HG03378 (cell line): ENCODE measurements around the gene MMP11.

Experiments used
- ATAC-seq: cut with Tn5 transposase; IDR thresholded peaks from one replicate; pipeline ENCODE4 v1.9.1; 2021; ENCODE audit warnings: mild to moderate bottlenecking, moderate library complexity; ENCODE audit not compliant: unreplicated experiment

Gene MMP11

DNA sequence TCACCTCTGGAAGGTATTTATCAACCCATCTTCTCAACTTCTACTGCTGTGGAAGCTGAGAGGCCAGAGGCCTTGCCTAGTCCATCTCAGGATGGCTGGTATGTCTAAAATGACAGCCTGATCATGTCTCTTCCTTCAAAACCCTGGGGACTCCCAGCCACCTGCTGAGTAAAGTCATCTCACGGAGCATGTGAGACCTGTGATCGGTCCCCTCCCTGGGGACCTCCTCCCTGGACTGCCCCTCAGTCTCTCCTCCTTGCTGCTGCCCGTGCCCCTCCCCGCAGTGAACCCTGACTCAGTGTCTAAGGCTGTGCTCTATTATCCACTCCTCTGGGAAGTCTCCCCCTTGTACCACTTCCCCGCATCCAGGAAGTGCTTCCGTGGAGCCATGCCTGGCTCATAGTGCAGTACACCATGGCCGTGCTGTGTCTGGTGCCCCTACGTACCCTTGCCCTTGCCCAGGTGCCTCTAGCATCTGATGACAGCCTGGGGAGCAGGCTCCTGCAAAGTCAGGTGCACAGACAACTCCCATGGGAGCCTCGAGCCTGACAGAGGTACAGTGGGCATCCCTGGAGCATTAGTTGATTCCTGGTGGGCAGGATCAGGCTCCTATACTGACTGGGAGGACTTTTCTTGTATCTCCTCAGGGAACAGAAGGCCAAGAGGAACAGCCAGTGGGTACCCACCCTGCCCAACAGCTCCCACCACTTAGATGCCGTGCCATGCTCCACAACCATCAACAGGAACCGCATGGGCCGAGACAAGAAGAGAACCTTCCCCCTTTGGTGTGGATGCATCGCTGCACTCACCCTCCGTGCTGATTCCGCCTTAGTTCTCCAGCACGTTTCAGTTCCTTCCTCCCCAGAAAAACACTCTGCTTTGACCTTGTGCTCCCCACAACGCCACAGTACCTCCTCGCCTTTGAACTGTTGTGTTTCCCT is 27.9 kb downstream of the MMP11 start:
- peak; percentile 60 for ATAC-seq

DNA sequence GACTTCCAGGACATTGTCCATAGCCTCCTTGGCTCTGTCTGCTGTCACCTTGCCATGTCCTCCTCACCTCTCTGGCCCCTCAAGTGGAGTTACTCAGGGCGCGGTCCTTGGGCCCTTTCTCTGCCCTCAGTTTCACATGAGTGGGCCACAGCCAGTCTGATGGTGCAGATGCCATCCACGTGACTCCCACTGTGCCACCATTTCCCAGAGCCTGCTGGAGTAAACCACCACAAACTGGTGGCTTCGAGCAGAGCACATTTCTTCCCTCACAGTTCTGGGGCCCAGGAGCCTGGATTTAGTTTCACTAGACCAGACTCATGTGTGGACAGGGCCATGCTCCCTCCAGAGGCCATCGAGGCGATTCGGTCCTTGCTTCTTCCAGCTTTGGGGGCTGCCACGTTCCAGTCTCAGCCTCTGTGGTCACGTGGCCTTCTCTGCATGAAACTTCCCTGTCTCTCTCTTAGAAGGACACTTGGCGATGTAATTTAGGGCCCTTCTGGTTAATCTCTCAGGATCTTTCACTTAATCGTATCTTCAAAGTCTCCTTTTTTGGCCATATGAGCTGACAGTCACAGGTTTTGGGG is 28.7 kb downstream of the MMP11 start:
- no peak for ATAC-seq

GRCh38 chr22:23801886-23802377 is 29.3 kb downstream of the MMP11 start:
- no peak for ATAC-seq

- no peak for ATAC-seq
These were observed 30.6 kb downstream of the MMP11 start for GRCh38 chr22:23803001-23803819.

DNA sequence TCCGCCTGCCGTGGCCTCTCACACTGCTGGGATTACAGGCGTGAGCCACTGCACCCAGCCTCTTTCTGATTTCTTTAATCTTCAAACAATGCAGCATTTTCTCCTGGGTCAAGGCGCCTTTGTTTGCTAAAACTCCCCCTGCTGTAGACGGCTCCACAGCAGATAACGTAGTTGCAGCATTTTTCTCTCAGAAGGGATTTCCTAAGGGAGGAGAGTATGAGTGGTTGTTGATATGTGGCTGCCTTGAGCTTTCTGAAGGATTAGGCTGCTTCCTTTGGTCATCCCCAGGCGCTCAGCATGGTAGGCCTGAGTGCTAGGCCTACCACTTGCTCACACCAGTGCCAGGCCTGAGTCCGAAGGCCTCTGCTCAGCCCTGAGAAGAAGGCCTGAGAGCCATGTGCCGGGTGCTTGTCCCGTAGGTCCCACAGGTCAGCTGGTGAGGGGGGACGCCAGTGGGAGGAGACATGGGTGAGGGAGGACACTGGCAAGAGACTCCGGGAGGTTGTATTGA is 32.2 kb downstream of the MMP11 start:
- ATAC-seq = no peak

DNA sequence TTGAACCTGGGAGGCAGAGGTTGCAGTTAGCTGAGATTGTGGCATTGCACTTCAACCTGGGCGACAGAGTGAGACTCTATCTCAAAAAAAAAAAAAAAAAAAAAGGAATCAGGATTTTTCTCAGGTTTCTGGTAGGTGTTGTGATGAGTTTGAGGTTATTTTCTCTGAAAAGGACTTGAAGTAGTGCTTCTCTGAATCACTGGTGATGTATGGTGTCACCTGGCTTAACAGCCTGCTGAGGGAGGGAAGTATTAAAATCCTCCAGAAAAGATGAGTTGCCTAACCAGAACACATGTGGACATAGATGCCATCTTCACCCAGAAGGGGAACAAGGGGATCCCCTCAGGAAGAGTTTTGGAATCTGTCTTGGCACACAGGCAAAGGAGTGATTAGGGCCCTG is 34.2 kb downstream of the MMP11 start:
- ATAC-seq = no peak

DNA sequence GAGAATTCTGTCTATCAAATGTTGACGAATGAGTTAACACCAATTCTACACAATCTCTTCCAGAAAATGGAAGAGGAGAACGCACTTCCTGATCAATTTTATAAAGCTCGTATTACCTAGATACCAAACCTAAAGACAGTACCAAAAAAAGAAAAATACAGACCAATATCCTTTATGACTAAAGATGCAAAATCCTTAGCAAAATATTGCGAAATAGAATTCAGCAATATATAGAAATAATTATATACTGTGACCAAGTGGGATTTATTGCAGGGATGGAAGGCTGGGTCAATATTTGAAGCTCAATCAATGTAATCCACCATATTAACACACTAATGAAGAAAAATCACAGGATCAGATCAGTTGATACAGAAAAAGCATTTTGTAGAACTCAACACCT is 39.7 kb downstream of the MMP11 start:
- no peak for ATAC-seq

- no peak for ATAC-seq
These were observed 43.0 kb downstream of the MMP11 start for GRCh38 chr22:23815541-23816155.

- ATAC-seq = no peak
These were observed 43.7 kb downstream of the MMP11 start for GRCh38 chr22:23816156-23816976.

DNA sequence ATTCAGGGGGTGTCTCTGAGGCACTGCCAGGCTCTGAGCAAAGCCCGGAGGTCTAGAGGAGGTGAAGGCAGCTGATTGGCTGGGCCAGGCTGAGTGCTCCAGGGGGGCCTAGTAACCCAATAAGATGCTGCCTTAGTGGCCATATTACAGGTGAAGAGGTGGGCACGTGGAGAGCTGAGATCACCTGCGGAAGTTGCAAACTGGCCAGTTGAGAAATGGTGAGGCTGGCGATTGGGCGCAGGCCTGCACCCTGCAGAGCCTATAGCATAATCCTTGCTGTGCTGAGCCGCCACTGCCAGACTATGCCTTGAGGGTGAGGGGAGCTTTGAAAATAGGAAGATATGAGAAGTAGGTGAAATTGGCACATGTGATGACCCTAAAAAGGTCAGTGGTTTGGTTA is 44.5 kb downstream of the MMP11 start:
- no peak for ATAC-seq

GRCh38 chr22:23818541-23818940 is 45.9 kb downstream of the MMP11 start:
- no peak for ATAC-seq

- no peak for ATAC-seq
These were observed 48.1 kb downstream of the MMP11 start for GRCh38 chr22:23820748-23821211.

DNA sequence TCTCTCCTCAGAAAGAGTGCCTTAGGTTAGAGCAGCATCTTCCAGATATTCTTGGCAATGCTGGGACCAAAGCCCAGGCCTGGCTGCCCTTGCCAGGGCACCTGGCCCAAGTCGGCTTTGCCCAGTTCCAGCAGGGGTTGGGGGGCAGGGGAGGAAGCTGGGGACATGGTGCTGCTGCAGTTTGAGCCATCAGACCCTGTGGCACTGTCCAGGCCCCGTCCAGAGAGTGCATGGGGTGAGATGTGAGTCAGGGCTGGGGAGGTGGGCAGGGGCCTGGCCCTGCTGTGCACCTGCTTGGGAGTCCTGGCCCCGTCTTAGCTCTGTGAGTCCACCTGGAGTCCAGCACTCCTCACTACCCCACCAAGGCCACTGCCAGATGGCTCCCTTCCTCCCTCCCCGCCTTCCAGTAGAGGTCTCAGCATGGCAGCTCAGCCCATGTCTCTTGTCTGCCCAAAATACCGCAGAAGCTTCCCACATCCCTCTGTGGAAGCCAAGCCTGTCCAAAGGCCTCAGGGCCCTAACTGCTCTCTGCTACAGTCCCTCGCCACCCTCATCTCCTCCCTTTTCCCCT is 49.5 kb downstream of the MMP11 start:
- ATAC-seq = no peak

GRCh38 chr22:23823331-23823791 is 50.7 kb downstream of the MMP11 start:
- ATAC-seq = no peak

DNA sequence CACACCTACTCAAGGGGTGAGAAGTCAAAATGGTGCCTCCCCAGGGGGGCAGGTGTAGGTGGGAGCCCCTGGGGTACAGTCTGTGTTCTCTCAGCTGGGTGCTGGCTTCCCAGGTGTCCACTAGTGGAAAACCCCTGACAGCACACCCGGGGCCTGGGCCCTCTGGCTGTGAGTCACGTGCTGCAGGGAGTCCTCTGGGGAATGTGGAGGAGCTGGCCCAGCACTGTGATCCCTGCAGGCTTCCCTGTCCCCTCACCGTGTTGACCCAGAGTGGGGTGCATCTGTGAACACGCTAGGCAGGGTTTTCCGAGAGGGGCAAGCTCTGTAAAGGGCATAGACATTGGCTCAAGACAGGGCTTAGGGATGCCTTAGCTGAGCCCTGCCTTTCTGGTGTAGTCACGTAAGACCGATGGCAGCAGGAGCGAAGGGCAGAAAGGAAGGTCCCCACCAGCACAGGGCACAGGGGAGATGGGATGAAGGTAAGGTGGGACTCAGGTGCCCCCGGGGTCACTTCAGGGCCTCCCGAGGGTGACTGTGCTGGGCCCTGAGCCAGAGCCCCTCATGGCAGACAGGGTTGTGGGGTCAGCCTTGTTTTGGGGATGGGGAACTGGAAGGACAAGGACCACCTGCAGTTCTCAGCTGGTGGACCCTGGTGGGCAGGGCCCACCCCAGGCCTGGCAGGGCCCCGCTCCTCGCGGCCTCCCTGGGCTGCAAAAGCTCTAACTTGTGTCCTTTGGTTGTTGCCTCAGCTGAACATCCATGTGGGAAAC is 52.0 kb downstream of the MMP11 start:
- ATAC-seq = no peak

DNA sequence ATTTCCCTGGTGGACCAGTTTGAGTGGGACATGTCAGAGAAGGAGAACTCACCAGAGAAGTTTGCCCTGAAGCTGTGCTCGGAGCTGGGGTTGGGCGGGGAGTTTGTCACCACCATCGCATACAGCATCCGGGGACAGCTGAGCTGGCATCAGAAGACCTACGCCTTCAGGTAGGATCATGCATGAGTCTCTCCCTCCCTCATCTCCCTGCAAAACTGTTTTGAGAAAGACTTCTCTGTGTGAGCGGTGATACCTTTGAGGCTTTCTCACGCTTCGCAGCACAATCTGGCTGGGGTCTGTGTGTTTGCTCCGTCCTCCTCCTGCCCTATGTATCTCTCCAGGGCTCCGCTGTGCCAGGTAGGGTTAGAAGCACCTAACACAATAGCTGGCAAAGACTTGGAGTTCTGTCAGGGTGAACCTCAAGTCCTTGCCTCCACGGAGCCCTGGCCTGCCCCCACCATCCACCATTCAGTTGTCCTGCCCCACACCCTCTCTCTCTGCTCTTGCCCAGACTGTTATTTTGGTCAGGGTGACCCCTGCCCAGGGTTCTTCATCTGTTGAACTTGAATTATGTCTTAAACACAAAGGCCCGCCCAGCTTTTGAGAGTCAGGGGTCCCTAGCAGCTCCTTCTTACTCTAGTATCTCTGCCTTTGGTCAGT is 52.7 kb downstream of the MMP11 start:
- ATAC-seq = no peak

- ATAC-seq = no peak
These were observed 54.1 kb downstream of the MMP11 start for GRCh38 chr22:23826510-23827350.
